ENCODE data around the gene ATG7.

- TF ChIP-seq ATF3 (IDR thresholded peaks at IDR 0.05; ENCODE audit: borderline replicate concordance, extremely low read depth, low read depth, low read length) = no peak
- TF ChIP-seq CTCF (IDR thresholded peaks at IDR 0.05 in 2 of 3, conservative IDR thresholded peaks at IDR 0.05 in 1 of 3; ENCODE audit: control insufficient read depth in 2 of 3, extremely low read depth in 1 of 3, insufficient read depth in 1 of 3, low read depth in 3 of 3, low read length in 3 of 3) = no peak
- TF ChIP-seq ATF2 (IDR thresholded peaks at IDR 0.05; ENCODE audit: low read length) = no peak
- no peak for TF ChIP-seq GABPA (IDR thresholded peaks at IDR 0.05; ENCODE audit: low read depth)
- TF ChIP-seq KAT2A (conservative IDR thresholded peaks at IDR 0.05; ENCODE audit: control insufficient read depth, low read depth, low read length) = no peak
- TF ChIP-seq CBFB (IDR thresholded peaks at IDR 0.05; ENCODE audit: low read depth) = no peak
- no peak for TF ChIP-seq RFX5 (IDR thresholded peaks at IDR 0.05; ENCODE audit: low read depth, low read length)
- TF ChIP-seq POLR2AphosphoS2 (IDR thresholded peaks at IDR 0.05; ENCODE audit: low read depth, low read length) = no peak
These were observed 285.8 kb downstream of the ATG7 start for GRCh38 chr3:11558002-11558401.
